ENCODE data around the gene CSGALNACT2.
A peak's percentile ranks its signal among the peaks of the same experiment; 100 is the strongest.

CSGALNACT2 gene, protein sequence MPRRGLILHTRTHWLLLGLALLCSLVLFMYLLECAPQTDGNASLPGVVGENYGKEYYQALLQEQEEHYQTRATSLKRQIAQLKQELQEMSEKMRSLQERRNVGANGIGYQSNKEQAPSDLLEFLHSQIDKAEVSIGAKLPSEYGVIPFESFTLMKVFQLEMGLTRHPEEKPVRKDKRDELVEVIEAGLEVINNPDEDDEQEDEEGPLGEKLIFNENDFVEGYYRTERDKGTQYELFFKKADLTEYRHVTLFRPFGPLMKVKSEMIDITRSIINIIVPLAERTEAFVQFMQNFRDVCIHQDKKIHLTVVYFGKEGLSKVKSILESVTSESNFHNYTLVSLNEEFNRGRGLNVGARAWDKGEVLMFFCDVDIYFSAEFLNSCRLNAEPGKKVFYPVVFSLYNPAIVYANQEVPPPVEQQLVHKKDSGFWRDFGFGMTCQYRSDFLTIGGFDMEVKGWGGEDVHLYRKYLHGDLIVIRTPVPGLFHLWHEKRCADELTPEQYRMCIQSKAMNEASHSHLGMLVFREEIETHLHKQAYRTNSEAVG

DNA sequence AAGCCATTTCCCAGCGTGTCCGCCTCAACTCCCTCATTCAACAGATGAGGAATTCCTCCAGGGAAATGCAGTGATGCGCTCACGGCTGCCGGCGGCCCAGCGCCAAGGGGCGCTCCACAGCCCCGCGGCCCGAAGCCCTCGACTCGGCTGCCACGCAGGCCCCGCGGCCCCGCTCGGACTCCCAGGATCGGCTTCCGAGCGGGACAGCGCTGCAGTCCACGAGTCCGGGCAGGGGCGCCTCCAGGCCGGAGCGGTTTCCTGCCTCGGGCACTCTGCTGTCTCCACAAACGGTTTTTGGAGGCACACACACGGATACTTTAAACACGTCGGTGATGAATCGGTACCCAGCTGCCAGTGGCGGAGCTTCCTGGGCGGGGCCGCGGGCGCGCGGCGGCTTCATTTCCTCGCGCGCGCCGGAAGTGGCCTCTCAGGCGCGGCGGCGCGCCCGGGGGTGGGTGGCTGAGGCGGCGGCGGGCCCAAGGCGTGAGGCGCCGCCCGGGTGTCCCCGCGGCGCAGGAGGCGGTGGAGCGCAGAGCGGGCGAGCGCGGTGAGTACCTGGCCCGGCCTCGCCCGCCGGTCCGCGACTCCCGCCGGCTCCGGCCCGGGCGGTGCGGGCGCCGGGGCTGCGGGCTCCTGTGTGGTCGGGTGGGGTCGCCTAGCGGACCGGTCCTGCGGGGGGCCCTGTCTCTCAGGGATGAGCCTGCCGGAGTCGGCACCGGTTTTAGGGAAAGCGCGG is at the start of gene CSGALNACT2:
CSGALNACT2 (plus strand) TSS at position 425 of the 736 bp plus-strand sequence. CDS start 16,705 bp downstream, outside the sequence.
- Histone ChIP-seq H4K20me1 (ENCODE audit: low read depth, low read length) (peaks cover 4% of the 10 kb centered on the region; the same call in 1 of the 2 replicates), H3K27ac (ENCODE audit: low read depth, low read length) (peak within 1 kb of the TSS; percentile 36), H3K79me2 (ENCODE audit: insufficient read depth, low read length) (peaks cover 33% of the 10 kb centered on the region), H2AFZ (ENCODE audit: low read depth, low read length, severe bottlenecking) (peak within 1 kb of the TSS; percentile 95), H3K4me3 (ENCODE audit: insufficient read depth, low read length, poor library complexity, severe bottlenecking) (peak within 1 kb of the TSS; percentile 73), H3K27me3 (ENCODE audit: low read length) (no peaks in the 10 kb centered on the region), H3K36me3 (ENCODE audit: low read length) (no peaks in the 10 kb centered on the region), H3F3A (ENCODE audit: insufficient read depth) (no peaks in the 10 kb centered on the region; the same call in 1 of the 2 replicates), H3K9ac (ENCODE audit: low read length) (peak within 1 kb of the TSS; percentile 78), H3K9me3 (ENCODE audit: insufficient read depth, low read length) (no peaks in the 10 kb centered on the region), H3K4me2 (ENCODE audit: low read depth, low read length, poor library complexity, severe bottlenecking) (peak within 1 kb of the TSS; percentile 81), H3K9me2 (replicated peaks; ENCODE audit: insufficient read depth, low read length) (no peaks in the 10 kb centered on the region)
- TF ChIP-seq, protein P1, sequence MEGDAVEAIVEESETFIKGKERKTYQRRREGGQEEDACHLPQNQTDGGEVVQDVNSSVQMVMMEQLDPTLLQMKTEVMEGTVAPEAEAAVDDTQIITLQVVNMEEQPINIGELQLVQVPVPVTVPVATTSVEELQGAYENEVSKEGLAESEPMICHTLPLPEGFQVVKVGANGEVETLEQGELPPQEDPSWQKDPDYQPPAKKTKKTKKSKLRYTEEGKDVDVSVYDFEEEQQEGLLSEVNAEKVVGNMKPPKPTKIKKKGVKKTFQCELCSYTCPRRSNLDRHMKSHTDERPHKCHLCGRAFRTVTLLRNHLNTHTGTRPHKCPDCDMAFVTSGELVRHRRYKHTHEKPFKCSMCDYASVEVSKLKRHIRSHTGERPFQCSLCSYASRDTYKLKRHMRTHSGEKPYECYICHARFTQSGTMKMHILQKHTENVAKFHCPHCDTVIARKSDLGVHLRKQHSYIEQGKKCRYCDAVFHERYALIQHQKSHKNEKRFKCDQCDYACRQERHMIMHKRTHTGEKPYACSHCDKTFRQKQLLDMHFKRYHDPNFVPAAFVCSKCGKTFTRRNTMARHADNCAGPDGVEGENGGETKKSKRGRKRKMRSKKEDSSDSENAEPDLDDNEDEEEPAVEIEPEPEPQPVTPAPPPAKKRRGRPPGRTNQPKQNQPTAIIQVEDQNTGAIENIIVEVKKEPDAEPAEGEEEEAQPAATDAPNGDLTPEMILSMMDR (IDR thresholded peaks at IDR 0.05; ENCODE audit: insufficient read depth, low read length, poor library complexity, severe bottlenecking) = no peak
- TF ChIP-seq EZH2phosphoT487 (conservative IDR thresholded peaks at IDR 0.05; ENCODE audit: low read length) = no peak

DNA sequence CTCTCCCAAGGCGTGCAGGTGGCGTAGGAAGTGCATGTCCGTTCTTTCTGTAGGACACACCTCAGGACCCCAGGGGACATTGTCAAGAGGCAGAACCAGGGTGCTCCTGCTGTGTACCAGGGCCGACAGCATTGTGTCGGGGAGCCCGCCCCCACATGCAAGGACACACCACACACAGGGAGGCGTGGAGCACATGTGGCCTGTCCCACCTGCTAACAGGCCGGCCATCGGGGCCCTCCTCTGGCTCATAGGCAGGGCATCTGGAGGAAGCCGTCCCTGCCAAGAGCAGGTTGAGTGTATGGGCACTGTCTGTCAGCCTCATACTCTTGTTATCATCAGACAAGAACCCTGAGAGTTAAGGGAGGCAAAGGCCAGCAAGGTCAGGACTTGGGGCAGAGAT is 48.7 kb upstream of the CSGALNACT2 start:
- Histone ChIP-seq H3K27me3 (ENCODE audit: low read length) (no peaks in the 10 kb centered on the region), H4K20me1 (ENCODE audit: low read depth, low read length) (no peaks in the 10 kb centered on the region), H3K36me3 (ENCODE audit: low read length) (no peaks in the 10 kb centered on the region), H3K4me3 (ENCODE audit: insufficient read depth, low read length, poor library complexity, severe bottlenecking) (no peak overlapping the region), H3K9ac (ENCODE audit: low read length) (no peak overlapping the region), H3K9me2 (replicated peaks; ENCODE audit: insufficient read depth, low read length) (no peaks in the 10 kb centered on the region), H2AFZ (ENCODE audit: low read depth, low read length, severe bottlenecking) (no peak overlapping the region), H3K4me2 (ENCODE audit: low read depth, low read length, poor library complexity, severe bottlenecking) (no peak overlapping the region), H3F3A (ENCODE audit: insufficient read depth) (no peaks in the 10 kb centered on the region), H3K9me3 (ENCODE audit: insufficient read depth, low read length) (no peaks in the 10 kb centered on the region), H3K79me2 (ENCODE audit: insufficient read depth, low read length) (no peaks in the 10 kb centered on the region), H3K27ac (ENCODE audit: low read depth, low read length) (no peak overlapping the region)
- TF ChIP-seq, protein P1 (IDR thresholded peaks at IDR 0.05; ENCODE audit: insufficient read depth, low read length, poor library complexity, severe bottlenecking) = no peak
- TF ChIP-seq EZH2phosphoT487 (conservative IDR thresholded peaks at IDR 0.05; ENCODE audit: low read length) = no peak

DNA sequence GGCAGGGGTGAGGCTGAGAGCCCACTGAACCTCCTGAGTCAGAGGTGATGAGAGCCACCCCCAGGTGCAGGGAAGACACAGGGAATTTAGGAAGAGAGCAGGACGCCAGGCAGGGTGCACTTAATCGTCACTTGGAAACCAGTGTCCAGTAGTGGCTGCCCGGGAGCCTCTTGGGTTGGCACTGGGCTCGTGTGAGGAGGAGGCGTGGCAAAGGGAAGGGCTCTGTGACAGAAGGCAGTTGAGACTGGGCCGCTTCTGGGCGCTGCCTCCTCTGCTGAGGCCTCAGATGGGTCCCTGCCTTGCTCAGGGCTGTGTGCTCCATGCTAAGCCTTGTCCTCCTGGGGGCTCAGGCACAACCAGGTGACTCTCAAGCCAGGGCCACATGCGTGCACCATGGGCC is 48.1 kb upstream of the CSGALNACT2 start:
- Histone ChIP-seq H3K4me2 (ENCODE audit: low read depth, low read length, poor library complexity, severe bottlenecking) (no peak overlapping the region), H3K36me3 (ENCODE audit: low read length) (no peaks in the 10 kb centered on the region), H3K9me2 (replicated peaks; ENCODE audit: insufficient read depth, low read length) (no peaks in the 10 kb centered on the region), H2AFZ (ENCODE audit: low read depth, low read length, severe bottlenecking) (no peak overlapping the region), H3K27me3 (ENCODE audit: low read length) (no peaks in the 10 kb centered on the region), H3K27ac (ENCODE audit: low read depth, low read length) (no peak overlapping the region), H3F3A (ENCODE audit: insufficient read depth) (no peaks in the 10 kb centered on the region), H3K9me3 (ENCODE audit: insufficient read depth, low read length) (no peaks in the 10 kb centered on the region), H3K9ac (ENCODE audit: low read length) (no peak overlapping the region), H3K4me3 (ENCODE audit: insufficient read depth, low read length, poor library complexity, severe bottlenecking) (no peak overlapping the region), H3K79me2 (ENCODE audit: insufficient read depth, low read length) (no peaks in the 10 kb centered on the region), H4K20me1 (ENCODE audit: low read depth, low read length) (no peaks in the 10 kb centered on the region)
- TF ChIP-seq EZH2phosphoT487 (conservative IDR thresholded peaks at IDR 0.05; ENCODE audit: low read length) = no peak
- TF ChIP-seq, protein P1 (IDR thresholded peaks at IDR 0.05; ENCODE audit: insufficient read depth, low read length, poor library complexity, severe bottlenecking) = no peak

All from SU-DHL-6 (cell line).